ENCODE data around the gene KPNA4.
A peak's percentile ranks its signal among the peaks of the same experiment; 100 is the strongest.
"Not testable (repeated sequence)": the region's sequence is repeated elsewhere in the genome, so short reads cannot be mapped to it uniquely, and the experiment has no call there.

Gene KPNA4

DNA sequence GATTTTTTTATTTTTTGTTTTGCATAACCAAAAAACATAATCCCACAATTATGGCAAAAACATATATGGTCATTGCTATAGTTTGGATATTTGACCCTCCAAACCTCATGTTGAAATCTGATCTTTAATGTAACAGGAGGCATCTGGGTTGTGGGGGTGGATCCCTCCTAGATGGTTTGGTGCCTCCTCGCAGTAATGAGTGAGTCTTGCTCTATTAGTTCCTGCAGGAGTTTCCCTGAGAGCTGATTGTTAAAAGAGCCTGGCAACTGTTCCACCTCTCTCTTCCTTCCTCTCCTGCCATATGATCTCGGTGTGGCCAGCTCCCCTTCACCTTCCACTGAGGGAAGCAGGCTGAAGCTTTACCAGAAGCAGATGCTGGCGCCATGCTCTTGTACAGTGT, 82.6 kb downstream of the KPNA4 start:
- no peak for DNase-seq

DNA sequence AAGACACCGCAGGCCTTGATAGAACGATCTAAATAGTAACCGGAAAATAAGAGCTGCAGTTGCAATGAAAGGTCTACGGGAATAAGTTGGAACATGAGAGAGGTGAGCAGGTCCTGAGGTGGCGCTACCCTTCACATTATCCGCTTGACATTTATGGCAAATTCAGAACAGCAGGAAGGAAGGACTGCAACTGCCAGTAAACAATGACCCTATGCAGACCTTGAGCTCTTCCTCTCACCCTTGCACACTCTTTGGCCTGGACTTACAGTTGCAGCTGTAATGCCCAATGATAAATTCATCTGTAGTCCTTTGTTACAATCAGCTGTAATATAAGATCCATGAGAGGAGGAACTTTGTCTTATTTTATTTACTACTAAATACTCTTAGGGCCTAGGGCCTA, 83.5 kb downstream of the KPNA4 start:
- no peak for DNase-seq

DNA sequence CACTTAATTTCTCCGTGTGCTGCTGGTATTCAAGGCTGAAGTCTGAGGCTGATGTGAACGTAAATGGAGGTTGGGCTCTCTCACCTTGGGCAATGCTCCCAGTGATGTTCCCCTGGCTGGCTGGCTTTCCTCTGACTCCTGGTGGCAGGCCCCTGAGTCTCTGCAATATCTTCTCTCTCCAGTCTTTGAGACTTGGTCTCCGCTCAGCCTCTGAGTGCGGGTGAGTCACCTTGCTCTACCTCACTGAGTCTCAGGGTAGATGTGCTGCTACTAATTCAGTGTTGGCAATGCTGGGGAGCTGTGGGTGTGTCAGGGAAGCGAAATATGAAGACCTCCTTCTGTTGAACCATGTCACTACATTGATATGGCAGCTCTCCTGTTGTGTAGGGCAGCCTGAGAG, 84.4 kb downstream of the KPNA4 start:
- no peak for DNase-seq

DNA sequence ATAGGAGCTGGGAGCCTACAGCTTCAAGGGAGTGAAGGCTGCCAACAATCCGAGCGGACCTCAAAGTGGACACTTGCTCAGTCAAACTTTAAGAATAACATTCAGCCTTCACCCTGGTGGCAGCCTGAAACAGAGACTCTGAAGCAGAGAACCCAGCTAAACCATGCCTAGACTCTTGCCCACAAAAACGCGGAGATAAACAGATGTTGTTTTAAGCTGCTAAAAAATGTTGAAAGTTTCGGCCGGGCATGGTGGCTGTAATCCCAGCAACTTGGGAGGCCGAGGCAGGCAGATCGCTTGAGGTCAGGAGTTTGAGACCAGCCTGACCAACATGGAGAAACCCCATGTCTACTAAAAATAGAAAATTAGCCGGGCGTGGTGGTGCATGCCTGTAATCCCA, 86.0 kb downstream of the KPNA4 start:
- DNase-seq = no peak

DNA sequence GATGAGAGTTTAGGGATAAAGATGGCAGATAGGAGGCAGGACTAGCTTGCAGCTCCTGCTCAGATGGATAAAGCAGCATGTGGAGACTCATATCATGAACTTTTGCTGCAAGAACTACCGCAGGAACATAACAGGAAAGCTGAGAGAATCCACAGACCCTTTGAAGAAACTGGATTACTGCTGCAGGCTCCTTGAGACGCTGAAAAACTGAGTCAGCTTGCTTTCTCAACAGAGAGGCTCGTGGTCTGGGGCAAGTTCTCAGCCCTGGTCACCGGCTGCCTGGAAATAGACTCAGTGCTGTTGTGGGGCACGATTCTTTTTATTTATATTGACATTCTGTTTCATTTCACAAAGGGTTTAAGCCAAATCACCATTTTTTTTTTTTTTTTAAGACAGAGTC, 87.0 kb downstream of the KPNA4 start:
- no peak for DNase-seq

DNA sequence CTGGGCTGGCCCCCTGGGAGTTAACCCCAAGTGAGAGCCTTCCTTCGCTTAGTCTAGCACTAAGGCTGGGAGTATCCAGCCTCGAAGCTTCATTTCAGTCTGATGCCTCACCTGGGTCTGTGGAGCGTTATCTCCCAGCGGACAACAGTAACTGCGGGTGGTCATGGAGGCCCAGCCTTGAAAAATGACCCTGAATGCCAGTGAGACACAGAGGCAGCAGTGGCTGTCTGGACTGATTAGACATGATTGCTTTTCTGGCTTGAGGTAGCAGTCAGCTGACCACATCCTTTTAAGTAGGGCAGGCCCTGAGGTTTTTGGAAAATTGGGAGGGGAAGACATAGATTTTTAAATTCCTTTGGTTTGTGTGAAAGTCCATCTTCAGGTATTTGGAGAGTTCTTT, 87.6 kb downstream of the KPNA4 start:
- DNase-seq = no peak

DNA sequence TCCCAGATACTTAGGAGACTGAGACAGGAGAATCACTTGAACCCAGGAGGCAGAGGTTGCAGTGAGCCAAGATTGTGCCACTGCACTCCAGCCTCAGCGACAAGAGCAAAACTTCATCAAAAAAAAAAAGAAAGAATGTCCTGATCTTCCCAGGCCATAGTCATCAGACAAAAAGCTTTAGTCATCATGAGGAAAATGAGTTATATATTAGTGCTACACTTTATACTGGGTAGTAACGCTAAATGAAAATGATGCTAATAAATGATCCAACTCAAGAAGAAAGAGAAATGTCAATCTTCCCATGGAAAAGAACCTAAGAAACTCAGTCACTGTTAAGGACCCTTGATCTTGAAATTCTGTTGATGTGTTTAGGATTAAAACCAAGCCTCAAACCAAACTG, 89.5 kb downstream of the KPNA4 start:
- no peak for DNase-seq

DNA sequence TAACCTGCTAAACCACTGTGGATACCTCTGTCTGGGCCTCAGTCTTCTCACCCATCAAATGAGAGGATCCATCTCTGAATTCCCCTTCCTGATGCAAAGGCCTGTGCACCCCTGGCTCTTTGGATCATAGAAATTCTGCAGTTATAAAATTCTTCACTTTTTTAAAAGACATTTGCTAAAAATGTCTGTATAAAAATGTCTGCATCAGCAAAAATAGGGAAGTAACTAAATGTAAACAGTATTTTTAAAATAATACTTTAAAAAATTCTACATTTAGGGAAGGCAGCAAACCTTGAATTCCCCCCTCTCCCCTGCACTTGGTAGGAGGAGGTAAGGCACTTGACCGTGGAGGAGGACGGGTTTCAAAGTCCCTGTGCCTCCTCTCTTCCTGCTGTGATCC, 90.2 kb downstream of the KPNA4 start:
- no peak for DNase-seq

DNA sequence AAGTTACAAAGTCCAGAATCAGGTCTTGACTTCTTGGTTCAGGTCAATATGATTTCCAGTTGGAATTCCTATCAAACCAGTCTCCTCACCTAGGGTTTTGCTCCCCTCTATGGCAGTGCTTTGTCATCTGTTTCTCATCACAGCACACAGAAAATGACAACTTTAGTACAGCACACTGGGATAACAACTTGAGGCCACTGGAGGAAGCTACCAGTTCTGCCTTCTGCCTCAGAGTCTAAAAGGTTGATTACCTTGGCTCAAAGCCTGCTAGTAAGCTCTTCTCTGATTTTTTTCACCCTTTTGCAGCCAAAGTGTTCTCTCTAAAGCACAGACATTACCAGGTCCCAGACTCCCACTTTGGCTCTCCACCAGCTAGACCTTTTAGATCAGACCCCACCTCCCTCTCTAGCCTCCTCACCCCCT, 90.9 kb downstream of the KPNA4 start:
- no peak for DNase-seq

DNA sequence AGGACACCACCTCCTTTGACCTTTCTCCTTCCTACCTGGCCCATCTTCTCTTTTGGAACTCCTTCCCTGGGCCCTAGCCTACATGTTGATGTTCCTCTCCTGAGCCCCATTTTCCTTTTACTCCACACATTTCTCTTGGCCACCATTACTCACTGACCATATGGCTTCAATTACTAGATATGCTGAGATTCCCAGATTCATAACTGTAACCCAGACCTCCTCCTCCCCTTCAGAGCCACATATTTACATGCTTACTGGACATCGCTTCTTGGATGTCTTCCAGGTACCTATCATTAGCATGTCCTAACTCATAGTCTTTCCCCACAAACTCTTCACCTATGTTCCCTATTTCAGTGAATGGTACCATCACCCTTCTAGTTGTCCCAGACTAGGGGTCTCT, 91.4 kb downstream of the KPNA4 start:
- DNase-seq = no peak

DNA sequence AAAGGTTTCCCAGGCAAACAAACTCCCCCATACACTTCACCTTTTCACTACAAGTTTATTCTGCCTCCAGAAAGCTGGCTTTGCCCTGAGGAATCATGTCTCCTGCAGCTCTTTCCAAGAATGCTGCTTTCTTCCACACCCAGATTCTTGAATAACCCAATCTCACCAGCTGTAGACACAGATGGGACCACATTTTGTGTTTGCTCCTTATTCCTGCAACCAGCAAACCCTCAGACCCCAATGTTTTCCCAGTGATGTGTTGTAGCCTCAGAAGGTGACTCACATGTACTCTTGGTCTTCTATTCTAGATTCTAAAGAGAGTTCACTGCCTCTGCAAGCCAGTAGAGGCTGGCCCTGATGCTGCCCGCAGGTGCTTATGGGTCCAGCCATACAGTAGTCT, 92.2 kb downstream of the KPNA4 start:
- no peak for DNase-seq

DNA sequence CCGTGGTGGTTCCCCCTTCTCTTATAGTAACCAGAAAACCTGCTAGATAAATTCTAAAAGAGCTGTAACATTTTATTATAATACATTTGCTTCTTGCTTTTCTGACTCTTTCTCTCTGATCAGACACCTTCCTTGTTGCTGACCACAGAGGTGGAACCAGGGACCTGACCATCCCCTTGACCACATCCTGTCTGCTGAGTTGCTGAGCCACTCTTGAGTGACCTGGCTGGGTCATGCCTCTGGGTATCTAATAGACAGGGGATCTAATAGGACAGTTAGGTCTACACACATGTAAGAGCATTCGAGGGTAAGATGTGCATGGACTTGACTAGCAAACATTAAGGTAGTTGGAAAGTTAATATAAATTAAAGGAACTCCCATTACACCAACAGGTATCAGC, 93.0 kb downstream of the KPNA4 start:
- no peak for DNase-seq

DNA sequence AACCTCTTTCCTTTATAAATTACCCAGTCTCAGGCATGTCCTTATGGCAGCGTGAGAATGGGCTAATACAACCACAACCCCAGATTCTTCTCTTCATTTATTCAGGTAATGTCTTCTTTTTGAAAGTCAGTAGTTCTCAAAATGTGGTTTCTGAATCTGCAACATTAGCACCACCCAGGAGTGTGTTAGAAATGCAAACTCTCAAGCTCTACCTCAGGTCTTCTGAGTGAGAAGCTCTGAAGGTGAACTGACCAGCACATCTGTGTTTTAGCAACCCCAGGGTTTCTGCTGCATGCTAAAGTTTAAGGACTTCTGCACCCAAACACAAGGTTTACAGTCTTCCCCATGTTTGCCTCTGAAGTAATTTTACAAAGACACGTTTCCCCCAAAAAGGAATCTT, 93.5 kb downstream of the KPNA4 start:
- no peak for DNase-seq

DNA sequence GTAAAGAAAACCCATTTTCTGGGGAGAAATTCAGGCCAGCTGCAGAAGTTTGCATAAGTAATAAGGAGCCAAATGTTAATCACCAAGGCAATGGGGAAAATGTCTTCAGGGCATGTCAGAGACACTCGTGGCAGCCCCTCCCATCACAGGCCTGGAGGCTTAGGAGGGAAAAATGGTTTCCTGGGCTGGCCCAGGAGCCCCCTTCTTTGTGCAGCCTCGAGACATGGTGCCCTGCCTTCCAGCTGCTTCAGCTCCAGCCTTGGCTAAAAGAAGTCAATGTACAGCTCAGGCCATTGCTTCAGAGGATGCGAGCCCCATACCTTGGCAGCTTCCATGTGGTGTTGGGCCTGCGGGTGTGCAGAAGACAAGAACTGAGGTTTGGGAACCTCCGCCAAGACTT, 95.2 kb downstream of the KPNA4 start:
- no peak for DNase-seq

DNA sequence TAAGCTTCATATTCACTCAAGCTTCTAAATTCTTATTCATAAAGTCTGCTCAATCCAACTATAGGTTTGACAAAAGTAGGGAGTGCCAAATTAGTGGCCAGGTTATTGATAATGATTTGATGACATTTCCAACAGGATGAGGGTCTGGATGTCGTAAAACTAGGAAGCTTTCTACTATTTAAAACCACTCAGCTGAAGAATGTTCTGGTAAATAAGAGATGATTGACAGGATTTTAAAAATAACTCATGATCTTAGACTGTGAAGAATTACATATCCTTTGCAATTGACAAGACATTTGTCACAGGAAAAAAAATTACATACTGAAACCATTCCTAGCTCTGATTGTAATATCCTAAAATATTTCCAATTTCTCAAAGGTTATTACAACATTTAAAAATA, 100.4 kb downstream of the KPNA4 start:
- DNase-seq = no peak

DNA sequence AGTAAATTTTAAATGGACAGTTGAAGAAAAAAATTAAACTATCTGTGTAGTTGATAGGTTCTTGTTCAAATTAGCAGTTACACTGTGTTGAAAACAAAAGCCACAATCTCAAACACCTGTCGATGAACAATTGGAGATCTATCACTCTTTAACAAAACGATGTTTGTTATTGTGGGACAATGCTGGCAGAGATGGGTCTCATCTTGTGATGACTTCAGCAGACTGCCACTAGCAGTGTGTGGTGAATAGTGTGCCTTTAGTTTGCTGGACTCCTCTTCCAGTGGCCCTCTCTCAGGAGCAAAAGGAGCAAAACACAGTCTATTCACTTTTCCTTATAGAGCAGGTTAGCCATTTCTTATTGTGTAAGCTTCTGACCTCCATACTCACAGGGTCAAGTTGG, 101.0 kb downstream of the KPNA4 start:
- no peak for DNase-seq

DNA sequence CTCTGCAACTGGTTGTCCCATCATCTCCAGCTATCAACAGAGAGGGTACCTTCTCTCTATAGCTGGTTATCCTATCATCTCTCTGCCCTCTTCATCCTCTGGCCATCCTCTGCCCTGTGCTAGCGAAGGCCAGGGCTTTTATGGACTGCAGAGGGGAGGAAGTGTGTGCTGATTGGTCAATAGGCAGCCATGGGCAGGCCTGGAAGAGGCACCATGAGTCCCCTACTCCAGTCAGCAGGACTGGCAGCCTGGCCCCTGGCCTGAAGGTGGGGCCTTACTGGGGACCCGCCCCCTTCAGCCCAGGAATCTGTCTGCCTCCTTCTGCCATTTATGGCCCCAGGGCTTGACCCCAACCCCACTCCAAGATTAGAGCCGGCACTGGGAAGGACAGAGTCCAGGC, 105.3 kb downstream of the KPNA4 start:
- DNase-seq = no peak

DNA sequence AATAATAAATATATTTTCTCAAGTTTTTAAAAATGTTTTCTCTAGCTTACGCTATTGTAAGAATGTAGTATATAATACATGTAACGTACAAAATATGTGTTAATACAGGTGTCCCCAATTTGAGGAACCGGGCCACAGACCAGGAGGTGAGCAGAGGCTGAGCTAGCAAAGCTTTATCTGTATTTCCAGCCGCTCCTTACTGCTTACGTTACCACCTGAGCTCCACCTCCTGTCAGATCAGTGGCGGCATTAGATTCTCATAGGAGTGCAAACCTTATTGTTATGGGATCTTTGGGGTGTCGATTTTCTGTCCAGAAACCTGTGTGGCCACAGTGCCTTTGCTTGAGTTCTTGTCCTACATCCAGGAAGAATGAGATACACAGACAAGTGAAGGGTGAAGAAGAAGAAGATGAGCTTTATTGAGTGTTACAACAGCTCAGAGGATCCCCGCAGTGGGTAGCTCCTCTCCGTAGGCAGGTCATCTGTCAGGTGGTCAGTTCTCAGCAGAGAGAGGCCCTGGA, 105.9 kb downstream of the KPNA4 start:
- no peak for DNase-seq

DNA sequence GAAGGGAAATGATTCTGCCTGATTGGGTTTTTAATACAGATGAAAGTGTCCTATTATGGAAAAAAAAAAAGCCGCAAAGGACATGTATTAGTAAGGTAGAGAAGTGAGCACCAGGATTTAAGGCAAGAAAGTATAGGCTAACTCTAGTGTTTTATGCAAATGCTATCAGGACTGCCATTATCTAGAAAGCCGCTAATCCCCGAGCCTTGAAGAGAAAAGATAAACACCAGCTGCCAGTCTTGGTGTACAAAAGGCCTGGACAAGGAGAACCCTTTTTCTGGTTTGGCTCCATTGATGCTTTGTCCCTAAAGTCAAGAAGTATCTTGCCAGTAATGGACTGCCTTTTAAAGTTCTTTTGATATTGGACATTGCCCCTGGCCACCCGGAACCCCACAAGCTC, 107.2 kb downstream of the KPNA4 start:
- no peak for DNase-seq

DNA sequence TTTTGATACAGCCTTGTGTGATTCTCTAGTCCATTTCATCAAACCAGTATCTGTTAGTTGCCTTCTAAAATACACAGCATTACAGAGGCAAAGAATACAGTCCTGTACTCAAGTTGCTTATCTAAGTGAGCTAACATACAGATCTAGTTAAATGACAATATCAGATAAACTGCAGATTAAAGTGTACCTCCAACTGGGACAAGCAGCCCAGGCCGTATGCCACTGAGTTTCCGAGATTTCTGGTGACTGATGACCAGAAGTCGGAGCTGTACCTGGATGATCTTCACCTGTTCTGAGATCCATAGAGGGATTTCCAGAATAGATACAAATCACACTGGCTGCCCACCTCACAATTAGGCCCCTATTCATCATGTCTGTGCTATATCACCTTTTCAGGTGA, 109.5 kb downstream of the KPNA4 start:
- DNase-seq = no peak

DNA sequence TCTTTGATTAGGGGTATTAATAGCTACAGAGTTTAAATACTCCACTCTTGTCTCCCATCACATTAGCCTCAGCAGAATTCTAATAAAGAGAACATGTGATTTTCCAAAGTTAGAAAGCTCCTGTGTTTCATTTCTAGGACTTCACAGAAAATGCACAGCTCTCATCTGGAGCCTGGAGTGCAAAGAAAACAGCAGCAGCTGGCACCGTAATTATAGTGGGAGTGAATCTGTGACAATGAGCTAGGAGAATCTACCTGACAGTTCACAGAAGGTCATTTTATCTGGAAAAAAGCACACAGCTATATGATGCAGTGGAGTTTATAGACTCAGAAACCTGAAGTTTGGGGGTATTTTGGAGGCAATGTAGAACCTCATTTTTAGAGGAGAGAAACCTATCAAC, 110.4 kb downstream of the KPNA4 start:
- no peak for DNase-seq

DNA sequence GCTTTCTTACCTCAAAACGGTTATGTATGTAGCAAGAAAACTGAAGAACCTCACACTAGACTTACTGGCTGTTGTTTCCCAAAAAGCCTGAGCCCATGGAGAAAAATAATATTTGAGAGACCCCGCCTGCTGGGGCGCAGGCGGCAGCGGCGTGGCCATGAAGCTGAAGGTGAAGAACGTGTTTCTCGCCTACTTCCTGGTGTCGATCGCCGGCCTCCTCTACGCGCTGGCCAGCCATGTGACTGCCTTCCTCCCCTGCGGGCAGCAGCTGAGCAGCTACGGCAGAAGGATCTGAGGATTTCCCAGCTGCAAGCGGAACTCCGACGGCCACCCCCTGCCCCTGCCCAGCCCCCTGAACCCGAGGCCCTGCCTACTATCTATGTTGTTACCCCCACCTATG, 113.1 kb downstream of the KPNA4 start:
- DNase-seq = not testable (repeated sequence)

DNA sequence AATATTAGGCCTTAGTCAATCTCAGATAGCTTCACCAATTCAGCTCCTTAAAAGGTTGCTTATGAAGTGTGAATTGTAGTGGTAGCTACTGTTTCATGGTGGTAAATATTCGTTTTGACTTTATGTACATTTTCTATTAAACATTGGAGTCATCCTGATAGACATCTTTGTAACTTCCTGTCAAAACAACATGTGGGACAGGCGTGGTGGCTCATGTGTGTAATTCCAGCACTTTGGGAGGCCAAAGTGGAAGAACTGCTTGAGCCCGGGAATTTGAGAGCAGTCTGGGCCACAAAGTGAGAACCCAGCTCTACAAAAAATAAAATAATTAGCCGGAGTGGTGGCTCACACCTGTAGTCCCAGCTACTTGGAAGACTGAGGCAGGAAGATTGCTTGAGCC, 113.8 kb downstream of the KPNA4 start:
- DNase-seq = no peak

DNA sequence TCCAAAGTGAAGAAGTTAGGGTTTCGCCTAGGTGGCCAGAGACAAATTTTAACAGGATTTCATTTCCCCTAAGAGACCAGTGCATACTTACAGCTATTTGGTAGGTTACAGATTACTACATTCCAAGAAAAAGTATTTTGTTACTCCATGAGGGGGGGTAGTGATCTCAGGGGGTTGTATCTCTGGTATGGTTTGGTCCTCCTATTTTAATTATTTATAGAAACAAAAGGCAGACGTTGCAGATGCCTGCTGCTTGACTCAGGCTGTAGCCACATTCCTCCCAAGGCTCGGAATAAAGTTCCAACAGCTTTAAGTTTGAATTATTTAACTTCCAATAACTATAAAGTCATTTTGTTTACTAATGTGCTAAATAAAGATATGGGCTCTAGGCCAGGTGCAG, 114.5 kb downstream of the KPNA4 start:
- DNase-seq = no peak

DNA sequence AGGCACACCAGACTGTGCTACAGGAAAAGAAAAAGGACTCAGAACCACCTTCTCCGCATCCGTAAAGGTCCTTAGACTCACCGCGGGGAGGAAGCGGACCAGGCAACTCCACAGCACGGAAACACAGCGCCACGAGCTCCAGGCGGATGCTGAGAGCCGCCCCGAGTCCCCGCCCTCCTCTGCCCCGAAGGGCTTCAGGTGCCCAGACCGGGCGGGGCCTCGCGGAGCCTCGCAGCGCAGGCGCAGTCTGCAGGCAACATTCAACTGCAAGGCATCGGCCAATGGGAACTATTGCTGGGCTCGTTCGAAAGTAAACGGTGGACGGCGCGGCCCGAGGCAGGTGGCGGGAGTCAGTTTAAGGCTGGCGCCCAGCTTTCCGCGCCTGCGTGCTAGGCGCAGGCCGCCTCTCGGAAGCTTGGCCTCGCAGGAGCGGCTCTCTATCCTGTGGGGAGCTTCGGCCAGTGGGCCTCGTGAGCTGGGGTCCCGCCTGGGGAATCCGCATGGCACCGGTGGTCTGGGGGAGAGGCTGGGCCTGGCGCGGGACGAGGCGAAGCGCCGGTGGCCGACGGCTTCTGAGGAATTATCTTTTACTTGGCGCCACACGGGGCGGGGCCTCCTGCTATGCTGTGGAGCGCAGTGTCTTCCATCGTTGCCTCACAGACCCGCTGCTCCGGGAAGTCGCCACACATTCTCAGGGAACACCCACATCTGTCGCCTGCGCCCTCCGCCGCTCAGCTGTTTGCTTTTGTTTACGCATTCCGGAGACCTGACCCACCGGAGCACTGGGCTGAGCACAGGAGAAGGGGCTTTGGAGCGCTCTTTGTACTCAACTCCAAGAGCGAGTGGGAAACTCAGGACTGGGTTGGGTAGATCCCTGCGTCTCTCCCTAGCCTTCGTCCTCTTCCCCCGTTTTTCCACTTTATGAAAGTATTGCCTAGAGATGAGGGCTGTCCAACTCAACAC, 115.5 kb downstream of the KPNA4 start, which contains the start of gene TRIM59:
TRIM59 (minus strand) TSS at position 151 of the 963 bp plus-strand sequence. CDS start 10,603 bp downstream, outside the sequence.
- DNase-seq = peak; percentile 100
